HCT116 (cell line): Measurements from ENCODE around the gene WDR48.

ENCODE experiments used
- CTCF ChIP-seq, 3 experiments: fragments of 200-600 bp in 1 of 3; sonication (generic) in 1 of 3; IDR thresholded peaks in 2 of 3; conservative IDR thresholded peaks in 1 of 3; 2 replicates each; pipeline ENCODE4 v1.5.1; 2012 to 2017; ENCODE audit warnings: low read depth in 2 of 3, low read length in 2 of 3, antibody characterized with exemption in 1 of 3, borderline replicate concordance in 1 of 3, control low read depth in 1 of 3, mild to moderate bottlenecking in 1 of 3, mixed read lengths in 1 of 3, mixed run types in 1 of 3, moderate library complexity in 1 of 3; ENCODE audit not compliant: insufficient read depth in 1 of 3
- MAX ChIP-seq: IDR thresholded peaks from 2 replicates; pipeline ENCODE4 v1.6.1; 2012
- YY1 ChIP-seq: IDR thresholded peaks from 2 replicates; pipeline ENCODE4 v1.6.1; 2011; ENCODE audit warnings: low read length, low read depth, moderate library complexity, mild to moderate bottlenecking; ENCODE audit not compliant: insufficient replicate concordance; ENCODE audit errors: extremely low read depth
- ZBTB33 ChIP-seq: IDR thresholded peaks from 2 replicates; pipeline ENCODE4 v1.6.1; 2011; ENCODE audit warnings: mild to moderate bottlenecking, low read length, moderate library complexity; ENCODE audit not compliant: insufficient replicate concordance; ENCODE audit errors: extremely low read depth

- TF ChIP-seq ZBTB33 = no peak
- no peak for TF ChIP-seq YY1
- no peak for TF ChIP-seq CTCF (IDR thresholded peaks at IDR 0.05 in 2 of 3, conservative IDR thresholded peaks at IDR 0.05 in 1 of 3; ENCODE audit: borderline replicate concordance in 1 of 3, insufficient read depth in 1 of 3, low read depth in 2 of 3, low read length in 2 of 3)
- 0 out of 2 replicates have a peak, but pooled peaks have one; percentile 30 for TF ChIP-seq MAX
These were observed 74.2 kb downstream of the WDR48 start for GRCh38 chr3:39125841-39126500.
